LNCAP (cell line): ENCODE results near the gene PIK3R1.

Experiments
- CTCF ChIP-seq: fragments of 450-650 bp; IDR thresholded peaks from 2 replicates; pipeline ENCODE4 v1.5.1; 2017; ENCODE audit warnings: mild to moderate bottlenecking

PIK3R1 gene

DNA sequence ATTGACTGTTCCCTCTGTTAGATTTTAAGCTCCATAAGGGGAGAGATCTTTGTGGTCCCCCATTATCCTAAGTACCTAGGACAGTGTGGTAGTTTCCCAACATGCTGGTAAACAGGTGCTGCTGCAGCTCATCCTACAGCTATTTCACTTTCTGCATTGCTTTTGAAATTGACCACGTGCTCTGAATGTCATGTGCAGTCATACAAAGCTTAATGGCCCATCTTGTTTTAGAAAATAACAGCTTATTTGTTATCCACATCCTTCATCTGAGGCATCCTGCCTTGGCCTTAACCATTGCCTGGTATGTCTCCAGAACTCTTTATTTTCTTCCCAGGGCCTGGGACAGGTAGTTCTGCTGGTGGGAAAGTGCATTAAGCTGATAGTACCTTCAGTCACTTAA is 14.7 kb downstream of the PIK3R1 start:
- TF ChIP-seq CTCF: no peak

- TF ChIP-seq CTCF: no peak
Measured at GRCh38 chr5:68231414-68232076, 16.0 kb downstream of the PIK3R1 start.

- no peak for TF ChIP-seq CTCF
Measured at GRCh38 chr5:68232277-68232676, 16.7 kb downstream of the PIK3R1 start.

GRCh38 chr5:68233075-68233474 is 17.5 kb downstream of the PIK3R1 start:
- TF ChIP-seq CTCF: no peak

GRCh38 chr5:68237715-68238114 is 22.2 kb downstream of the PIK3R1 start:
- no peak for TF ChIP-seq CTCF

DNA sequence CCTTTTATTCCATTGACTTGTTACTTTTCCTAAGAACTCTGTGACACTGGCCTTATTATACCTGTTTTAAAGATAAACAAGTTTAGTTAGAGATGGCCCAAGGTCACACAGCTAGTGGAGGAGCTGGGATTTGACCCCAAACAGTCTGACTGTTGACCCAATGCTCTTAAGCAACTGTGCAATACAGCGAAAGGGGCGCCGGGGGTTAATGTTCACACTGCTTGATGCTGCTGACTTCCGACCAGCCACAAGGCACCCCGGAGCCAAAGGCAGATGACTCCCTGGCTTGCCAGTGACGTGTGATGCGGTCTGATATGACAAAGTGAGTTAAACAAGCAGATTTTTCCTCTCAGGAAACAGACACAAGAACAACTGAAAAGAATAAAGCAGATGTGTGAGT is 23.9 kb downstream of the PIK3R1 start:
- TF ChIP-seq CTCF: no peak

- no peak for TF ChIP-seq CTCF
Measured at GRCh38 chr5:68240202-68240601, 24.6 kb downstream of the PIK3R1 start.

- no peak for TF ChIP-seq CTCF
Measured at GRCh38 chr5:68240771-68241170, 25.2 kb downstream of the PIK3R1 start.
